ENCODE results near the gene AP1S2. TPM values are rescaled to one million over a fixed set of nuclear protein-coding genes. Genes with fewer than 3 reads are reported as not detected.

The AP1S2 gene
- total RNA-seq, 1 donor from 2014 or later: 99.3 TPM

- Histone ChIP-seq H3K27ac (peak overlapping the region; percentile 92 to 93), H3K4me1 (peaks cover 0 to 9% of the 10 kb centered on the region in 2 donors), H3K4me3 (peak overlapping the region; percentile 84), H3K9me3 (no peaks in the 10 kb centered on the region), H3K27me3 (no peaks in the 10 kb centered on the region), H3K36me3 (no peaks in the 10 kb centered on the region)
- TF ChIP-seq CTCF (IDR thresholded peaks at IDR 0.05): no peak
- DNase-seq (ENCODE audit: low spot score in 2 of 2): no peak
- intact Hi-C loops (cut with DNase I): loop anchor here (1.0 to 5.0 kb wide), 4 partner anchors 65 to 932 kb away; partner anchors contain the start of genes PIGA, PIR, TXLNG and ZRSR2
These were observed 1.1 kb upstream of the AP1S2 start for GRCh38 chrX:15855568-15856221.

- H3K4me1 ChIP-seq: peaks cover 0 to 9% of the 10 kb centered on the region in 2 donors
- DNase-seq (ENCODE audit: low spot score in 2 of 2): peak; percentile 14 to 78
- peak in 1 of 3 experiments; percentile 31 for TF ChIP-seq CTCF (IDR thresholded peaks at IDR 0.05)
- intact Hi-C loops (cut with DNase I): loop anchor here (1.0 to 2.0 kb wide), 4 partner anchors 116 to 865 kb away; partner anchors contain the start of genes CA5B, PIGA and SYAP1
- peak overlapping the region; percentile 84 for H3K4me3 ChIP-seq
- H3K36me3 ChIP-seq: no peaks in the 10 kb centered on the region
- no peaks in the 10 kb centered on the region for H3K27me3 ChIP-seq
- peak overlapping the region; percentile 92 to 93 for H3K27ac ChIP-seq
- H3K9me3 ChIP-seq: no peaks in the 10 kb centered on the region
These were observed 445 bp downstream of the AP1S2 start for GRCh38 chrX:15854080-15854655.

- DNase-seq (ENCODE audit: low spot score in 2 of 2): no peak
- intact Hi-C loops (cut with DNase I): loop anchor here (1.0 to 2.0 kb wide), 4 partner anchors 115 to 866 kb away; partner anchors contain the start of genes CA5B, PIGA and SYAP1
- peak overlapping the region; percentile 92 to 93 for H3K27ac ChIP-seq
- peak overlapping the region; percentile 84 for H3K4me3 ChIP-seq
- H3K9me3 ChIP-seq: no peaks in the 10 kb centered on the region
- H3K36me3 ChIP-seq: no peaks in the 10 kb centered on the region
- no peak for TF ChIP-seq CTCF (IDR thresholded peaks at IDR 0.05)
- peaks cover 0 to 9% of the 10 kb centered on the region in 2 donors for H3K4me1 ChIP-seq
- no peaks in the 10 kb centered on the region for H3K27me3 ChIP-seq
These were observed 980 bp downstream of the AP1S2 start for GRCh38 chrX:15853586-15854079.

GRCh38 chrX:15849555-15849954 lies 5.1 kb downstream of the AP1S2 start:
- no peaks in the 10 kb centered on the region for H3K4me1 ChIP-seq
- peak overlapping the region in 1 of 2 donors; percentile 67 for H3K27ac ChIP-seq
- H3K36me3 ChIP-seq: peaks cover 0 to 7% of the 10 kb centered on the region in 2 donors
- H3K9me3 ChIP-seq: no peaks in the 10 kb centered on the region
- TF ChIP-seq CTCF (IDR thresholded peaks at IDR 0.05): peak in 1 of 3 experiments; percentile 24
- intact Hi-C loops (cut with DNase I): no loop called here
- no peaks in the 10 kb centered on the region for H3K27me3 ChIP-seq
- DNase-seq (ENCODE audit: low spot score in 2 of 2): no peak
- no peak overlapping the region for H3K4me3 ChIP-seq

GRCh38 chrX:15848576-15848975 lies 6.0 kb downstream of the AP1S2 start:
- Histone ChIP-seq H3K36me3 (peaks cover 0 to 8% of the 10 kb centered on the region in 2 donors), H3K4me1 (no peaks in the 10 kb centered on the region), H3K27me3 (no peaks in the 10 kb centered on the region), H3K9me3 (no peaks in the 10 kb centered on the region), H3K4me3 (no peak overlapping the region), H3K27ac (peak overlapping the region in 1 of 2 donors; percentile 67)
- intact Hi-C loops (cut with DNase I): no loop called here
- no peak for DNase-seq (ENCODE audit: low spot score in 2 of 2)
- no peak for TF ChIP-seq CTCF (IDR thresholded peaks at IDR 0.05)
